WTC11 (cell line): ENCODE measurements around the gene ANKRD13A. TPM values are rescaled to one million over a fixed set of nuclear protein-coding genes. Genes with fewer than 3 reads are reported as not detected.

Experiments used
- ATAC-seq: fragments of 200-7000 bp; cut with Tn5 transposase; 2 replicates; pipeline ENCODE4 v1.10.0; 2021; ENCODE audit warnings: mild to moderate bottlenecking, moderate library complexity
- CTCF ChIA-PET: fragments of 300-600 bp; sonication (Branson Sonifier 250); formaldehyde crosslinking; loops from one replicate; lab custom pipeline; 2021; ENCODE audit warnings: antibody characterized with exemption; lab: Charles Lee
- POLR2A ChIA-PET: fragments of 350-600 bp; sonication (Branson Sonifier 250); formaldehyde crosslinking; loops from one replicate; lab custom pipeline; 2021; ENCODE audit warnings: antibody characterized with exemption; lab: Charles Lee
- DNase-seq: peaks from one replicate; pipeline ENCODE4 v3.0.0; 2021; ENCODE audit warnings: low spot score
- H3K27ac Mint-ChIP-seq: 2 replicates; pipeline ENCODE4 v1.8.0; 2021; ENCODE audit warnings: mixed read lengths
- H3K27me3 Mint-ChIP-seq: 2 replicates; pipeline ENCODE4 v1.8.0; 2021; ENCODE audit warnings: low read depth, mild to moderate bottlenecking, moderate library complexity, mixed read lengths
- H3K36me3 Mint-ChIP-seq: 2 replicates; pipeline ENCODE4 v1.8.0; 2021; ENCODE audit warnings: mixed read lengths
- H3K4me1 Mint-ChIP-seq: 2 replicates; pipeline ENCODE4 v1.8.0; 2022; ENCODE audit warnings: mixed read lengths
- H3K4me3 Mint-ChIP-seq: 2 replicates; pipeline ENCODE4 v1.8.0; 2021; ENCODE audit warnings: mild to moderate bottlenecking, moderate library complexity, mixed read lengths
- H3K9me3 Mint-ChIP-seq: 2 replicates; pipeline ENCODE4 v1.8.0; 2021; ENCODE audit warnings: mixed read lengths
- ATF1 ChIP-seq: sonication (generic); formaldehyde crosslinking; IDR thresholded peaks from 2 replicates; pipeline ENCODE4 v1.8.1; 2023; ENCODE audit warnings: mild to moderate bottlenecking, moderate library complexity, missing genetic modification reagents
- ATF6 ChIP-seq: sonication (generic); formaldehyde crosslinking; IDR thresholded peaks from 2 replicates; pipeline ENCODE4 v1.8.1; 2023; ENCODE audit warnings: mild to moderate bottlenecking, missing genetic modification reagents
- CTCF ChIP-seq: fragments of 200-600 bp; IDR thresholded peaks from 2 replicates; pipeline ENCODE4 v1.8.0; 2022; ENCODE audit warnings: antibody characterized with exemption
- E2F5 ChIP-seq: sonication (generic); formaldehyde crosslinking; IDR thresholded peaks from 2 replicates; pipeline ENCODE4 v1.8.1; 2022; ENCODE audit warnings: mild to moderate bottlenecking, moderate library complexity, missing genetic modification reagents
- ELF4 ChIP-seq: sonication (generic); formaldehyde crosslinking; IDR thresholded peaks from 2 replicates; pipeline ENCODE4 v1.8.1; 2022; ENCODE audit warnings: low read depth, mild to moderate bottlenecking, moderate library complexity, missing genetic modification reagents
- ERG ChIP-seq: fragments of 250-450 bp; sonication (Bioruptor Pico); IDR thresholded peaks from 2 replicates; pipeline ENCODE4 v1.8.0; 2021; ENCODE audit warnings: mild to moderate bottlenecking
- FOXJ3 ChIP-seq: sonication (generic); formaldehyde crosslinking; IDR thresholded peaks from 2 replicates; pipeline ENCODE4 v1.9.0; 2021; ENCODE audit warnings: missing genetic modification reagents, mild to moderate bottlenecking, borderline replicate concordance
- FOXK1 ChIP-seq: sonication (generic); formaldehyde crosslinking; IDR thresholded peaks from 2 replicates; pipeline ENCODE4 v1.8.0; 2022; ENCODE audit warnings: mild to moderate bottlenecking, moderate library complexity, missing genetic modification reagents
- GTF2I ChIP-seq: fragments of 250-450 bp; sonication (Bioruptor Pico); conservative IDR thresholded peaks from 2 replicates; pipeline ENCODE4 v1.4.0; 2021; ENCODE audit warnings: mild to moderate bottlenecking
- JUN ChIP-seq: sonication (generic); formaldehyde crosslinking; IDR thresholded peaks from 2 replicates; pipeline ENCODE4 v1.8.0; 2023; ENCODE audit warnings: mild to moderate bottlenecking, missing genetic modification reagents
- RELA ChIP-seq: sonication (generic); formaldehyde crosslinking; IDR thresholded peaks from 2 replicates; pipeline ENCODE4 v1.8.1; 2022; ENCODE audit warnings: missing genetic modification reagents, mild to moderate bottlenecking, borderline replicate concordance
- SMAD3 ChIP-seq: sonication (generic); formaldehyde crosslinking; IDR thresholded peaks from 2 replicates; pipeline ENCODE4 v1.8.0; 2022; ENCODE audit warnings: missing genetic modification reagents, mild to moderate bottlenecking, borderline replicate concordance
- TEAD1 ChIP-seq: sonication (generic); formaldehyde crosslinking; IDR thresholded peaks from 2 replicates; pipeline ENCODE4 v1.8.0; 2022; ENCODE audit warnings: mild to moderate bottlenecking, missing genetic modification reagents
- TEAD4 ChIP-seq: sonication (generic); formaldehyde crosslinking; IDR thresholded peaks from 2 replicates; pipeline ENCODE4 v1.8.0; 2022; ENCODE audit warnings: mild to moderate bottlenecking, missing genetic modification reagents
- USF1 ChIP-seq: sonication (generic); formaldehyde crosslinking; IDR thresholded peaks from 2 replicates; pipeline ENCODE4 v1.8.0; 2022; ENCODE audit warnings: mild to moderate bottlenecking, missing genetic modification reagents
- total RNA-seq: library from RNA; stranded (reverse); gene quantifications from 3 replicates; pipeline ENCODE4 v1.2.3, GENCODE V29; 2021
- TF ChIP-seq, protein P1 (sequence below): fragments of 250-450 bp; sonication (Bioruptor Pico); IDR thresholded peaks from 2 replicates; pipeline ENCODE4 v2.1.2; 2022; ENCODE audit warnings: mild to moderate bottlenecking, moderate library complexity
- TF ChIP-seq, protein P2 (sequence below): sonication (generic); formaldehyde crosslinking; conservative IDR thresholded peaks from 2 replicates; pipeline ENCODE4 v1.8.1; 2022; ENCODE audit warnings: mild to moderate bottlenecking, missing genetic modification reagents
- TF ChIP-seq, protein P3 (sequence below): sonication (generic); formaldehyde crosslinking; IDR thresholded peaks from 2 replicates; pipeline ENCODE4 v1.8.1; 2023; ENCODE audit warnings: mild to moderate bottlenecking, missing genetic modification reagents, moderate library complexity

ANKRD13A gene
- total RNA-seq, 1 experiment from 2014 or later = 22.4 TPM

GRCh38 chr12:109967383-109968031 is 31.7 kb upstream of the ANKRD13A start:
- ATAC-seq = no peak
- TF ChIP-seq ELF4 = no peak
- TF ChIP-seq USF1 = no peak
- no peak for TF ChIP-seq E2F5 (CRISPR knock-in tag)
- no peak for TF ChIP-seq ATF6
- no peak for TF ChIP-seq CTCF
- no peak for TF ChIP-seq SMAD3 (CRISPR knock-in tag)
- no peak for TF ChIP-seq RELA (CRISPR knock-in tag)
- TF ChIP-seq FOXK1 (CRISPR knock-in tag) = no peak
- TF ChIP-seq GTF2I (CRISPR knock-in tag) = no peak
- TF ChIP-seq ERG = no peak
- TF ChIP-seq, protein P1, sequence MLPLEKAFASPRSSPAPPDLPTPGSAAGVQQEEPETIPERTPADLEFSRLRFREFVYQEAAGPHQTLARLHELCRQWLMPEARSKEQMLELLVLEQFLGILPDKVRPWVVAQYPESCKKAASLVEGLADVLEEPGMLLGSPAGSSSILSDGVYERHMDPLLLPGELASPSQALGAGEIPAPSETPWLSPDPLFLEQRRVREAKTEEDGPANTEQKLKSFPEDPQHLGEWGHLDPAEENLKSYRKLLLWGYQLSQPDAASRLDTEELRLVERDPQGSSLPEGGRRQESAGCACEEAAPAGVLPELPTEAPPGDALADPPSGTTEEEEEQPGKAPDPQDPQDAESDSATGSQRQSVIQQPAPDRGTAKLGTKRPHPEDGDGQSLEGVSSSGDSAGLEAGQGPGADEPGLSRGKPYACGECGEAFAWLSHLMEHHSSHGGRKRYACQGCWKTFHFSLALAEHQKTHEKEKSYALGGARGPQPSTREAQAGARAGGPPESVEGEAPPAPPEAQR = no peak
- TF ChIP-seq FOXJ3 (CRISPR knock-in tag) = no peak
- TF ChIP-seq JUN (CRISPR knock-in tag) = no peak
- no peak for TF ChIP-seq ATF1 (CRISPR knock-in tag)
- H3K4me1 Mint-ChIP-seq = no peaks in the 10 kb centered on the region
- no peak overlapping the region for H3K4me3 Mint-ChIP-seq
- H3K9me3 Mint-ChIP-seq = no peaks in the 10 kb centered on the region
- ChIA-PET CTCF (no interaction called here), POLR2A (no interaction called here)
- no peak for DNase-seq
- H3K27ac Mint-ChIP-seq = peak overlapping the region; percentile 44
- peaks cover 11% of the 10 kb centered on the region for H3K36me3 Mint-ChIP-seq
- H3K27me3 Mint-ChIP-seq = no peaks in the 10 kb centered on the region

GRCh38 chr12:109968032-109968420 is 31.2 kb upstream of the ANKRD13A start:
- ATAC-seq (no peak), DNase-seq (no peak)
- TF ChIP-seq, protein P2, sequence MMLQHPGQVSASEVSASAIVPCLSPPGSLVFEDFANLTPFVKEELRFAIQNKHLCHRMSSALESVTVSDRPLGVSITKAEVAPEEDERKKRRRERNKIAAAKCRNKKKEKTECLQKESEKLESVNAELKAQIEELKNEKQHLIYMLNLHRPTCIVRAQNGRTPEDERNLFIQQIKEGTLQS (CRISPR knock-in tag) = no peak
- TF ChIP-seq FOXK1 (CRISPR knock-in tag) (no peak), TEAD1 (CRISPR knock-in tag) (no peak), TEAD4 (no peak)
- TF ChIP-seq, protein P3, sequence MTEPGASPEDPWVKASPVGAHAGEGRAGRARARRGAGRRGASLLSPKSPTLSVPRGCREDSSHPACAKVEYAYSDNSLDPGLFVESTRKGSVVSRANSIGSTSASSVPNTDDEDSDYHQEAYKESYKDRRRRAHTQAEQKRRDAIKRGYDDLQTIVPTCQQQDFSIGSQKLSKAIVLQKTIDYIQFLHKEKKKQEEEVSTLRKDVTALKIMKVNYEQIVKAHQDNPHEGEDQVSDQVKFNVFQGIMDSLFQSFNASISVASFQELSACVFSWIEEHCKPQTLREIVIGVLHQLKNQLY (CRISPR knock-in tag) = no peak
- H3K27ac Mint-ChIP-seq = peak overlapping the region; percentile 44; the same call in 1 of the 2 replicates
- peaks cover 11% of the 10 kb centered on the region for H3K36me3 Mint-ChIP-seq
- ChIA-PET POLR2A (no interaction called here), CTCF (no interaction called here)
- no peaks in the 10 kb centered on the region for H3K4me1 Mint-ChIP-seq
- no peaks in the 10 kb centered on the region for H3K9me3 Mint-ChIP-seq
- H3K4me3 Mint-ChIP-seq = no peak overlapping the region
- no peaks in the 10 kb centered on the region for H3K27me3 Mint-ChIP-seq
